ENCODE measurements around the gene DMPK.
"Not testable (repeated sequence)": the region's sequence is repeated elsewhere in the genome, so short reads cannot be mapped to it uniquely, and the experiment has no call there.

The DMPK gene

DNA sequence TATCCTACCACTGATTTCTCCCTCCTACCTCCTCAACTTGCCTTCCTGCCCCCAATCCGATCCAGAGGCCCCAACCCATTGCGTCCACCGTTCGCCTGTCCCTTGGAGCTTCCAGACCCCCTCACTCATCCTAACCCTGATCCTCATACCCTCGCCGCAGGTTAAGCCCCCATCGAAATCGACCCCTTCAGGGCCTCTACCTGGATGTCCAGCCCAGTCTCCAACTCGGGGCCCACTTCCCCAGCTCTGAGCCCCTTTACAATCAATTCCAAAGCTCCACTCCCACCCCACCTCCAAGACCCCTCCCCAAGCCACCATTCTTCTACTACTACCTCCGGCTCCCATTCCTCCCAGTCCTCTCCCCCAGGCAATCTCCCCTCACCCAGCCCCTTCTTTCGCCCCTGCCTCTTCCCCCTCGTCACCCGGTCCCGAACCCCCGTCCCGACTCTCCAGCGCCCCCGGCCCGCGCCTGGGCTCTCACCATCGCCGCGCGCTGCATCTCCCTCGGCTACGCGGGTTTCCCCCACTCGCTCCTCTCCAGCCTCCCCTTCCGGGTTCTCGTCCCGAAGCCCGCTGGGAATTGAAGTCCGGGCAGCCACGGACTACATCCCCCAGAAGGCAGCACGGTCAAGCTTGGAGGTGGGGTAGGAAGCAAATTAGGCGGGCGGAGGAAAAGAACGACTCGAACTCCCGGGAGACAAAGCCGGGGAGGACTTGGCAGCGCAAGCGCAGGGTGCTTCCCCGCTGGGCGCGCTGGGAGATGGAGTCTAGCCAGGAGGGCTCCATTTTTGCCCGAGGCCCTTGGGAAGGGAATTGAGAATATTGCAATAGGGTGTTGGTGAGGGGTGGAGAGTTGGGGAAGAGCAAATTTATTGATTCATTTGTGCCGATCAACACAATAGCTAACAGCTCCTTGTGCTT lies 51.7 kb downstream of the DMPK start, which contains the start of gene FBXO46:
Gene FBXO46, minus strand, starts transcription at position 529 of the 921 bp plus-strand sequence. CDS start 17,401 bp downstream, outside the sequence.
- Histone ChIP-seq H3K9ac (peak within 1 kb of the TSS; percentile 92), H3K27me3 (no peaks in the 10 kb centered on the region), H3K36me3 (peaks cover 16% of the 10 kb centered on the region; the same call in 1 of the 2 replicates), H3K4me2 (peak within 1 kb of the TSS; percentile 96), H3K27ac (peak within 1 kb of the TSS; percentile 72), H3K4me3 (peak within 1 kb of the TSS; percentile 81), H3K4me1 (peaks cover 33% of the 10 kb centered on the region), H4K20me1 (peaks cover 39% of the 10 kb centered on the region), H3K9me3 (no peaks in the 10 kb centered on the region)
- no peak for TF ChIP-seq Cebpa-rat (IDR thresholded peaks at IDR 0.05)

DNA sequence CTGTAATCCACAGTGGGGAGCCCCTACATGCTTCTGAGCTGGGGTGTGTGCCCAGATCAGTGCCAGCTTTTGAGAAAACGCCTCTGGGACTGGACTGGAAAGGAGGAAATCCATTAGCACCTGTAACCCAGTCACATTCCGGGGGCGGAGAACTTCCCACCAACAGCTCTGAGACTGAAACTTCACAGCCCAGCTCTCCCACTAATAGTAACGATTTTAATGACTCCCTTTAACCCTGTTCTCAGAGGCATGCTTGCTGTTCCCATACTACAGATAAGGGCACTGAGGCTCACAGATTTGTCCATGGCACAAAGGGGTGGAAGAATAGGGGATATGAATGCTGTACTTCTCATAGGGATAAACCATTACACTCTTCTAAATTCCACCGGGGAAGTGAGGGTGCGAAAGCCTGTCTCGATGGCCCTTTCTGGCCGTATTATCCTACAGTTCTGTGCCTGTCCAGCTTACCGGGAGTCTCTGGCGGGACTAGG lies 52.4 kb downstream of the DMPK start:
- Histone ChIP-seq H3K9ac (peak overlapping the region; percentile 92), H3K36me3 (peaks cover 24% of the 10 kb centered on the region; the same call in 1 of the 2 replicates), H3K4me3 (peak overlapping the region; percentile 81), H3K27me3 (no peaks in the 10 kb centered on the region), H3K27ac (peak overlapping the region; percentile 72), H3K4me1 (peaks cover 33% of the 10 kb centered on the region), H3K4me2 (peak overlapping the region; percentile 96), H4K20me1 (peaks cover 47% of the 10 kb centered on the region), H3K9me3 (no peaks in the 10 kb centered on the region)
- TF ChIP-seq Cebpa-rat (IDR thresholded peaks at IDR 0.05): no peak

DNA sequence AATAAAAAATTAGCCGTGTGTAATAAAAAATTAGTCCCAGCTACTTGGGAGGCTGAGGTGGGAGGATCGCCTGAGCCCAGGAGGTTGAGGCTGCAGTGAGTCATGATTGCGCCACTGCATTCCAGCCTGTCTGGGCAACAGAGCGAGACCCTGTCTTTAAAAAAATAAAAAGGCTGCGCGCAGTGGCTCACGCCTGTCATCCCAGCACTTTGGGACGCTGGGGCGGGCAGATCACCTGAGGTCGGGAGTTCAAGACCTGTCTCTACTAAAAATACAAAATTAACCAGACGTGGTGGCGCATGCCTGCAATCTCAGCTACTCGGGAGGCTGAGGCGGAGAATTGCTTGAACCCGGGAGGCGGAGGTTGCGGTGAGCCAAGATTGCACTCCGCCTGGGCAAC lies 53.6 kb downstream of the DMPK start:
- peaks cover 58% of the 10 kb centered on the region for H4K20me1 ChIP-seq
- H3K36me3 ChIP-seq: peaks cover 27% of the 10 kb centered on the region
- H3K27ac ChIP-seq, H3K9me3 ChIP-seq, H3K9ac ChIP-seq, H3K4me3 ChIP-seq, H3K27me3 ChIP-seq: not testable (repeated sequence)
- peaks cover 33% of the 10 kb centered on the region for H3K4me1 ChIP-seq
- H3K4me2 ChIP-seq: peak overlapping the region; percentile 96; the same call in 1 of the 2 replicates

DNA sequence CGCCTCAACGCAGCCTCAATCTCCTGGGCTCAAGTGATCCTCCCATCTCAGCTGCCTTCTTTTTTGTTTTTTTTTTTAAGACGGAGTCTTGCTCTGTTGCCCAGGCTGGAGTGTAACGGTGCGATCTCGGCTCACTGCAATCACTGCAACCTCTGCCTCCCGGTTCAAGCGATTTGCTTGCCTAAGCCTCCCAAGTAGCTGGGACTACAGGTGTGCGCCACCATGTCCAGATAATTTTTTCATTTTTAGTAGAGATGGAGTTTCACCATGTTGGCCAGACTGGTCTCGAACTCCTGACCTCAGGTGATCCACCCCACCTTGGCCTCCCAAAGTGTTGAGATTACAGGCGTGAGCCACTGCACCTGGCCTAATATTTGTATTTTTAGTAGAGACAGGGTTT lies 62.2 kb downstream of the DMPK start:
- H3K4me2 ChIP-seq, H3K9ac ChIP-seq, H3K4me3 ChIP-seq, H3K27me3 ChIP-seq, H3K27ac ChIP-seq, H3K9me3 ChIP-seq: not testable (repeated sequence)
- H3K4me1 ChIP-seq: peaks cover 26% of the 10 kb centered on the region
- peaks cover 26% of the 10 kb centered on the region for H4K20me1 ChIP-seq
- H3K36me3 ChIP-seq: peaks cover 52% of the 10 kb centered on the region

Data from BLaER1 (cell line).